ENCODE results near the gene STK36. TPM values are rescaled to one million over a fixed set of nuclear protein-coding genes. Genes with fewer than 3 reads are reported as not detected.

Gene STK36
- total RNA-seq, 1 donor from 2014 or later = 9.0 TPM

DNA sequence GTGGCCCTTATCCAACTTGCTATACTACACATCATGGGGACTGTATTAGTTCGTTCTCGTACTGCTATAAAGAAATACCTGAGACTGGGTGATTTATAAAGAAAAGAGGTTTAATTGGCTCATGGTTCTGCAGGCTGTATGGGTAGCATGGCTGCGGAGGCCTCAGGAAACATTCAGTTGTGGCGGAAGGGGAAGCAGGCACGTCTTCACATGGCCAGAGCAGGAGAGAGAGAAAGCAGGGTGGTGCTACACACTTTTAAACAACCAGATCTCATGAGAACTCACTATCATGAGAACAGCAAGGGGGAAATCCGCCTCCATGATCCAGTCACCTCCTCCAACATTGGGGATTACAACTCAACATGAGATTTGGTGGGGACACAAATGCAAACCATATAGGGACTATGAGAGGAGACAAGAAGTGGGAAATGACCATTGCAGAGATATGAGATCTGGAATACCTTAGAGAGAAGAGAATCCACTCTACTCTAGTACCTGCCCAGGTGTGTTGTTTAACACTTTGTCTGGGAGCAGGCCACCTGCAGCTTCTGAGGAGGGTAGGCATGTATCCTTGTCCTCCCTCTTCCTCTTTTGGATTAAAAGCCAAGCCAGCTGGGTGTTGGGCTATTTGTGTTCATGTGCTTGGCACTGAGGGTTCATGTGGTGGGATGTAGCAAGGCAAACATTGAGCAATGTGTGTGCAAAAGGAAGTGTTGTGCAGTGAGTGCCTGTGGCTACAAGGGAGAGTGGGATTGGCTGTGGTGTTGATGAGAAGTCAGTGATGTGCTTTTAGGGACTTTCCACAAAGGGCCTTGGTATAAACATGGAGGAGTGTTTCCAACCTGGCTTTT lies 61.5 kb downstream of the STK36 start:
- peak; percentile 80 for DNase-seq (ENCODE audit: low spot score)
- intact Hi-C loops (cut with DNase I) = loop anchor here (5.0 kb wide), 1 partner anchor 104 kb away; no protein-coding TSS in a partner anchor

DNA sequence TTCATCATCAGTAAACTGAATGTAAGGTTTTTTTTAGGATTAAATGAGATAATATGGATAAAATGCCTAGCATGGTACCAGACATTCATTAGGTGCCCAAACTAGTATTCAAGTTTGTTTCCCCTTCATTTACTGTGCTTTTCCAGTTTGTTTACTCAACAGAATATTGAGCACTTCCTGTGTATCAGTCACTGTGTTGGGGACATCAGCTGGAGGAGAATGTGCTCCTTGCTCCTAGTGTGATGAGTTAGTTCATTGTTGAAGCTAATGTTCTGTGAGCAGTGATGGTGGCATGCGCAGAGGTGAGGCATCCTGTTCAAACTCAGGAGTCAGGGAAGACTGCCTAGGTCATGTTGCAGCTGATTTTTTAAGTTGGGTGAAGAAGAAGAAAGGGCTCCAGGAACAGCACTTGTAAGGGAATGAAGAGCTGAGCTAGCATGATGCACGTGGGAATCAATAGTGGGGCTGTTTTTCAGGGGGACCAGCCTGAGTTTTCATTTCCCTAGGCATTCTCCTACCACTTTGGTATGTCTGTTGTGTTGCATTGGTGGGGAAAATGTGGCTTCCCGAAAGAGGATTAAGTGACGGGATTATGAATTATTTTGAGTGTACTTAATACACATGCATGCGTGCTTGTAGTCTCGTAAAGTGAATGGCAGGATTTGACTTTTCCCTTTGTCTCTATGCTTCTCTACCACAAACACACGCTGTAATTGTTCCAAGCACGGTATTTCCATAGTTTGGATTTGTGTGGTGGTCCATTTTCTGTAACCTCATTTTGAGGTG lies 62.5 kb downstream of the STK36 start:
- DNase-seq (ENCODE audit: low spot score) = no peak
- intact Hi-C loops (cut with DNase I) = loop anchor here (5.0 kb wide), 1 partner anchor 103 kb away; no protein-coding TSS in a partner anchor

DNA sequence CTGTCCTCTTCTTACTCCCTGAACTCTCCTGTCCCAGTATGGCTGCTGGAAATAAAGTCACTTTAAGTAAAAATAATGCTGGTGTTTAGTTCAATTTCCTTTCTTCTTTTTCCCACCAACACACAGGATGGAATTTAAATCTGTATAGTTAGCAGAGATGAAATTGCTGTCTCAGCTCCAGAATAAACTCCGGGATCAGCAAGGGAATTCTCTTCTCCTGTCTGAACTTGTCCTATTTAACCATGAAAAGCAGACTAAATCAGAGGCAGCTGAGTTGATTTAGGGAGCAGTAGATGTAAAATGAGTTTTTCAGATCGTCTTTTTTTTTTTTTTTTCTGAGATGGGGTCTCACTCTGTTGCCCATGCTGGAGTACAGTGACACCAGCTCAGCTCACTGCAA lies 64.6 kb downstream of the STK36 start:
- DNase-seq (ENCODE audit: low spot score) = no peak
- intact Hi-C loops (cut with DNase I) = no loop called here

DNA sequence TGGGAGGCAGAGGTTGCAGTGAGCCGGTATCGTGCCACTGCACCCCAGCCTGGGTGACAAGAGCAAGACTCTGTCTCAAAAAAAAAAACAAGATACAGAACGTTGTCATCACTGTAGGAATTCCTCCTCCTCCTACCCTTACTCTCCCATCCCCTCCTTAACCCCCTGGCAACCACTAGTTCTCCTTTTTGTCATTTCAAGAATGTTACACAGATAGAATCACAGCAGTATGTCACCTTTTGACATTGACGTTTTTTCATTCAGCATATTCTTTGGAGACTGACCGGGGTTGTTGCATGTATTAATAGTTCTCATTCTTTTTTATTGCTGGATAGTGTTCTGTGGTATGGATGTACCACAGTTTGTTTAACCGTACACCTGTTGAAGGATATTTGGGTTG lies 71.2 kb downstream of the STK36 start:
- intact Hi-C loops (cut with DNase I) = no loop called here
- no peak for DNase-seq (ENCODE audit: low spot score)

DNA sequence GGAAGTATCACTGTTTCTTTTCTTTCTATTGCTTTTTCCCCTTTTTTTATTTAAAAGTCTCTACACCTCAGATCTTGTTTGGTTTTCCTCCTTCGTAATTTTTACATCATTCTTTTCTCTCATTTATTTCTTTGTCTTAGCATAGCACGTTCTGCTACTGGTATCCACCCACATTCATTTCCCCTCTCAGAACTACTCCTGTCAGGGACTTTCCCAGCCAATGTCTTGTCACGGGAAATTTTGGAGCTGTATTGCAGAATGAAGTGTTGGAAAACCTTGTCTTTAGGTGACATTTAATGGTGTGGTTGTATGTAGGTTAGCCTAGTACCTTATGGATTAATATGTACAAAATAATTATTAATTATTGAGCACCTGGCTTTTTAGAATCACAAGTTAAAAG lies 72.7 kb downstream of the STK36 start:
- intact Hi-C loops (cut with DNase I) = no loop called here
- no peak for DNase-seq (ENCODE audit: low spot score)

GRCh38 chr2:218745160-218745558 lies 73.3 kb downstream of the STK36 start:
- intact Hi-C loops (cut with DNase I) = no loop called here
- no peak for DNase-seq (ENCODE audit: low spot score)

DNA sequence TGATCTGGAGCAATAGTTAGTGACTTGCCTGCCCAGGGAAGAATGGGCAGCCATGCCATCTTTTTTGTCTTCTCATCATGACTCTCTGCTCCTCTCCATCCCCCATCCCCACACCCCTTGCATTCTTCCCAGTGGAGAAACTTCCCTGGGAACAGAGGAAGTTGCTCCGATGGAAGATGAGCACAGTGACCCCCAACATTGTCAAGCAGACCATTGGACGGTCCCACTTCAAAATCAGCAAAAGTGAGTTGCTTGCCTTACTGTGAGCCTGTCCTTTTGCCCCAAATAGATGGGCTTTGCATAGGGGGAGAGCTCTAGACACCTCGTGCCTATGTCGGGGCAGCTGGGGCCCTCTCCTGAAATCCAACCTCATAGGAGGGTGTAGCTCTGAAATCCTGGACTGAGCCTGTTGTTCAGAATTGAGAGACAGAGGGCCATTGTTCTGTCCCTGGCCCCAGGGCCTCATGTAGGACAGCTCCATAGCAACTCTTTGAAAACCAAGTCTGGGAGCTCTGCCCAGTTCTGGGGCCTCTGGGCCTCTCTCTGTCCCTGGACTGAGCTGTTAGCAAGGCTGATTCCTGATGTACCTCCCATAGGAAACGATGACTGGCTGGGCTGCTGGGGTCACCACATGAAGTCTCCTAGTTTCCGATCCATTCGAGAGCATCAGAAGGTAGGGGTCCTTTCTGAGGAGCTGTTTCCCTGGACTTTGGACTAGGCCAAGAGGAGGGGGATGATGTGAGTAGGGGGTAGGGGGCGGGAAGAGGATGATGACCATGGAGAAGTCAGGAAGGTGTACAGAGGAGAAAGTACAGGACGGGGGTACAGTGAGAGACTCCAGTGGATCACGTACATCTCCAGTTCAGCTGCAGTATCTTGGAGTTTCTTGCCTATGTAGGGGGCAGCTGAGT lies 73.9 kb downstream of the STK36 start:
- intact Hi-C loops (cut with DNase I) = no loop called here
- DNase-seq (ENCODE audit: low spot score) = peak; percentile 79

DNA sequence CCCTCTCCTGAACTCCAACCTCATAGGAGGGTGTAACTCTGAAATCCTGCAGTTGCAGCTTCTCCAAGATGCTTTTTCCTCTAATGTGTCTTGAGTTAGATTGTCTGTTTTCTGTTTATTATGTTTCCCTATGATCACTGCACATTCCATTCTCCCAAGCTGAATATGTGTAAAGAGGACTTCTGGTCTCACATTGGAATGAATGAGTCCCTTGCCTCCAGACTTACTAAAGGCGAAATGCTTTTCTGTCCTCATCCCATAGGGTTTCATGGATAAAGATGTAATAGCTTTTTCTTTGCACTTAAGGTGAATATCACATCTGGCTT lies 74.5 kb downstream of the STK36 start:
- DNase-seq (ENCODE audit: low spot score) = no peak
- intact Hi-C loops (cut with DNase I) = no loop called here

- intact Hi-C loops (cut with DNase I) = no loop called here
- no peak for DNase-seq (ENCODE audit: low spot score)
These were observed 75.1 kb downstream of the STK36 start for GRCh38 chr2:218746960-218747359.

DNA sequence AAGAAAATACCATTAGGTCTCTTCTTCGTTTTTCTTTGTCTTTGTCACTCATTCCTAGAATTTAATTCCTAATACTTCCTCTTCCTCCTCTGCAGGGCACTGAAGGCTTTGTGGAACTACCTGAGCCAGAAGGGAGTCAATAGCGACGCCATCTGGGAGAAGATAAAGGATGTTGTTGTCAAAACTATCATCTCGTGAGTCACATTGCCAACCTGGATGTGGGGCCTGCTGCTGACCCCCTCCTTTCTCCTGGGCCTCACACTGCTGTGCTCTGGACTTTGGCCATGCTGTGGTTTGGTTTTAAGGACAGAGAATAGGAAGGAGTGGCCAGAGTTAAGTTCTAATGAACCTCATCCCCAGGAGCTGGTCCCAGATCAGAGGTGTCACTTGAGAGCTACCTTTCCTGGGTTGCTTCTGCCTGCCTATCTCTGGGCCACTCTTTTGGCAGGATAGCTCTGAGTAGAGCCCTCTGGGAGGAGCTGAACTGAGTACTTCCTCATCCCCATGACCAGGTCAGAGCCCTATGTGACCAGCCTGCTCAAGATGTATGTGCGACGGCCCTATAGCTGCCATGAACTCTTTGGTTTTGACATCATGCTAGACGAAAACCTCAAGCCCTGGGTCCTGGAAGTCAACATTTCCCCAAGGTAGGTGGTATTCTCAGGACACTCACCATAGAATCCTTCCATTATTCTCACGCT lies 77.0 kb downstream of the STK36 start:
- no peak for DNase-seq (ENCODE audit: low spot score)
- intact Hi-C loops (cut with DNase I) = no loop called here

Other genes with a start within 250 kb of the STK36 start
- 7.1 TPM for gene USP37, start 103.7 kb upstream of the STK36 start, total RNA-seq
- gene CNOT9, start 103.2 kb upstream of the STK36 start, total RNA-seq = 20.9 TPM
- 0.67 TPM for gene PLCD4, start 64.2 kb upstream of the STK36 start, total RNA-seq
- 21.3 TPM for gene ZNF142, start 12.5 kb upstream of the STK36 start, total RNA-seq
- gene BCS1L, start 12.4 kb upstream of the STK36 start, total RNA-seq = 36.1 TPM
- gene RNF25, start 84 bp upstream of the STK36 start, total RNA-seq = 17.5 TPM
- 8.6 TPM for gene TTLL4, start 38.7 kb downstream of the STK36 start, total RNA-seq
- 5.2 TPM for gene CYP27A1, start 110.1 kb downstream of the STK36 start, total RNA-seq
- 0.13 TPM for gene PRKAG3, start 159.7 kb downstream of the STK36 start, total RNA-seq
- gene WNT6, start 187.7 kb downstream of the STK36 start, total RNA-seq = 0.46 TPM
- not detected for gene WNT10A, start 208.8 kb downstream of the STK36 start, total RNA-seq

All from cardiac septum (tissue), 1 donor.